Tibial nerve (tissue), 4 donors: Measurements from ENCODE around the gene FOLR3.

Experiments
- EP300 ChIP-seq, 2 donors: sonication (generic); formaldehyde crosslinking; IDR thresholded peaks; one replicate each; pipeline ENCODE4 v1.6.1; 2017; ENCODE audit warnings: antibody characterized with exemption in 2 of 2, mild to moderate bottlenecking in 1 of 2
- POLR2A ChIP-seq, 2 donors: fragments of 450-650 bp; IDR thresholded peaks; one replicate each; pipeline ENCODE4 v1.6.1; 2017; ENCODE audit warnings: antibody characterized with exemption in 2 of 2, mild to moderate bottlenecking in 2 of 2, moderate library complexity in 2 of 2
- TF ChIP-seq, protein P1 (sequence below), 5 experiments: fragments of 200-600 bp in 3 of 5; fragments of 450-650 bp in 2 of 5; sonication (generic) in 3 of 5; IDR thresholded peaks; one replicate each; pipeline ENCODE4 v1.5.1; 2016 to 2019; ENCODE audit warnings: antibody characterized with exemption in 5 of 5, mild to moderate bottlenecking in 3 of 5, moderate library complexity in 2 of 5

DNA sequence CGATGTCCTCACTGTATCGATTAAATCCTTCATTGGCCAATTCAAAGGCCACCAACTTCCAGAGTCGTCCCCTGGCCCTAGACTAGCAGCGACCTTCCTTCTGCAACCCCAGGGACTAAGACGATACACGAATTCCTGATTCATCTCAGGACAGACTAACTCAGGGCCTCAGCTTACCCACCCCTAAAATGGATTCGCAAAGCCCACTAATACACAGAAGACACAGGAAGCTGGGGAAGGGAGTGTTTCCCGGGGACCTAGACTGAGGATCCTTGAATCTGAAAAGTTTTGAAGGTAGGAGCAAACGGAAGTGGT is 32.9 kb upstream of the FOLR3 start:
- TF ChIP-seq, protein P1, sequence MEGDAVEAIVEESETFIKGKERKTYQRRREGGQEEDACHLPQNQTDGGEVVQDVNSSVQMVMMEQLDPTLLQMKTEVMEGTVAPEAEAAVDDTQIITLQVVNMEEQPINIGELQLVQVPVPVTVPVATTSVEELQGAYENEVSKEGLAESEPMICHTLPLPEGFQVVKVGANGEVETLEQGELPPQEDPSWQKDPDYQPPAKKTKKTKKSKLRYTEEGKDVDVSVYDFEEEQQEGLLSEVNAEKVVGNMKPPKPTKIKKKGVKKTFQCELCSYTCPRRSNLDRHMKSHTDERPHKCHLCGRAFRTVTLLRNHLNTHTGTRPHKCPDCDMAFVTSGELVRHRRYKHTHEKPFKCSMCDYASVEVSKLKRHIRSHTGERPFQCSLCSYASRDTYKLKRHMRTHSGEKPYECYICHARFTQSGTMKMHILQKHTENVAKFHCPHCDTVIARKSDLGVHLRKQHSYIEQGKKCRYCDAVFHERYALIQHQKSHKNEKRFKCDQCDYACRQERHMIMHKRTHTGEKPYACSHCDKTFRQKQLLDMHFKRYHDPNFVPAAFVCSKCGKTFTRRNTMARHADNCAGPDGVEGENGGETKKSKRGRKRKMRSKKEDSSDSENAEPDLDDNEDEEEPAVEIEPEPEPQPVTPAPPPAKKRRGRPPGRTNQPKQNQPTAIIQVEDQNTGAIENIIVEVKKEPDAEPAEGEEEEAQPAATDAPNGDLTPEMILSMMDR (IDR thresholded peaks at IDR 0.05), result no peak
- no peak for TF ChIP-seq POLR2A (IDR thresholded peaks at IDR 0.05)
- no peak for TF ChIP-seq EP300 (IDR thresholded peaks at IDR 0.05)
